ENCODE data around the gene RNASE8. TPM values are rescaled to one million over a fixed set of nuclear protein-coding genes. Genes with fewer than 3 reads are reported as not detected.
A peak's percentile ranks its signal among the peaks of the same experiment; 100 is the strongest.

Gene RNASE8
- total RNA-seq, 2 donors from 2014 or later = not detected

GRCh38 chr14:21084396-21084795 is 26.8 kb downstream of the RNASE8 start:
- Histone ChIP-seq H3K4me3 (ENCODE audit: low read length) (no peak overlapping the region), H3K27ac (ENCODE audit: low read depth, low read length) (no peak overlapping the region), H3K4me1 (ENCODE audit: control insufficient read depth, insufficient read depth, low read length) (no peaks in the 10 kb centered on the region), H3K9me3 (ENCODE audit: control insufficient read depth, low read length) (no peaks in the 10 kb centered on the region), H3K9ac (ENCODE audit: extremely low read depth, low read length, poor library complexity, severe bottlenecking) (no peak overlapping the region), H3K36me3 (ENCODE audit: control insufficient read depth, insufficient read depth, low read length) (peaks cover 85% of the 10 kb centered on the region), H3K27me3 (ENCODE audit: control insufficient read depth, insufficient read depth, low read length, poor library complexity, severe bottlenecking) (no peaks in the 10 kb centered on the region)
- DNase-seq = no peak
- TF ChIP-seq, protein P1, sequence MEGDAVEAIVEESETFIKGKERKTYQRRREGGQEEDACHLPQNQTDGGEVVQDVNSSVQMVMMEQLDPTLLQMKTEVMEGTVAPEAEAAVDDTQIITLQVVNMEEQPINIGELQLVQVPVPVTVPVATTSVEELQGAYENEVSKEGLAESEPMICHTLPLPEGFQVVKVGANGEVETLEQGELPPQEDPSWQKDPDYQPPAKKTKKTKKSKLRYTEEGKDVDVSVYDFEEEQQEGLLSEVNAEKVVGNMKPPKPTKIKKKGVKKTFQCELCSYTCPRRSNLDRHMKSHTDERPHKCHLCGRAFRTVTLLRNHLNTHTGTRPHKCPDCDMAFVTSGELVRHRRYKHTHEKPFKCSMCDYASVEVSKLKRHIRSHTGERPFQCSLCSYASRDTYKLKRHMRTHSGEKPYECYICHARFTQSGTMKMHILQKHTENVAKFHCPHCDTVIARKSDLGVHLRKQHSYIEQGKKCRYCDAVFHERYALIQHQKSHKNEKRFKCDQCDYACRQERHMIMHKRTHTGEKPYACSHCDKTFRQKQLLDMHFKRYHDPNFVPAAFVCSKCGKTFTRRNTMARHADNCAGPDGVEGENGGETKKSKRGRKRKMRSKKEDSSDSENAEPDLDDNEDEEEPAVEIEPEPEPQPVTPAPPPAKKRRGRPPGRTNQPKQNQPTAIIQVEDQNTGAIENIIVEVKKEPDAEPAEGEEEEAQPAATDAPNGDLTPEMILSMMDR (conservative IDR thresholded peaks at IDR 0.05) = no peak
- H3K4me1 Mint-ChIP-seq = no peaks in the 10 kb centered on the region
- H3K36me3 Mint-ChIP-seq (ENCODE audit: low read depth) = peaks cover 76% of the 10 kb centered on the region
- no peaks in the 10 kb centered on the region for H3K27me3 Mint-ChIP-seq (ENCODE audit: insufficient read depth)
- H3K9me3 Mint-ChIP-seq = no peaks in the 10 kb centered on the region
- 93 to 94% methylated on average over 2 of the region's 2 CpGs for WGBS, 2 experiments (ENCODE audit: insufficient coverage in 1 of 2, insufficient read length in 1 of 2)
- H3K4me3 Mint-ChIP-seq = no peak overlapping the region
- no peak overlapping the region for H3K27ac Mint-ChIP-seq

GRCh38 chr14:21084998-21085853 is 27.6 kb downstream of the RNASE8 start:
- Histone ChIP-seq H3K9ac (ENCODE audit: extremely low read depth, low read length, poor library complexity, severe bottlenecking) (no peak overlapping the region), H3K4me3 (ENCODE audit: low read length) (no peak overlapping the region), H3K36me3 (ENCODE audit: control insufficient read depth, insufficient read depth, low read length) (peaks cover 85% of the 10 kb centered on the region), H3K4me1 (ENCODE audit: control insufficient read depth, insufficient read depth, low read length) (no peaks in the 10 kb centered on the region), H3K27ac (ENCODE audit: low read depth, low read length) (no peak overlapping the region), H3K27me3 (ENCODE audit: control insufficient read depth, insufficient read depth, low read length, poor library complexity, severe bottlenecking) (no peaks in the 10 kb centered on the region), H3K9me3 (ENCODE audit: control insufficient read depth, low read length) (no peaks in the 10 kb centered on the region)
- TF ChIP-seq, protein P1 (conservative IDR thresholded peaks at IDR 0.05) = no peak
- no peak overlapping the region for H3K4me3 Mint-ChIP-seq
- H3K4me1 Mint-ChIP-seq = no peaks in the 10 kb centered on the region
- no peaks in the 10 kb centered on the region for H3K27me3 Mint-ChIP-seq (ENCODE audit: insufficient read depth)
- 93 to 96% methylated on average over 17 of the region's 17 CpGs for WGBS, 2 experiments (ENCODE audit: insufficient coverage in 1 of 2, insufficient read length in 1 of 2)
- no peak overlapping the region for H3K27ac Mint-ChIP-seq
- no peak for DNase-seq
- no peaks in the 10 kb centered on the region for H3K9me3 Mint-ChIP-seq
- H3K36me3 Mint-ChIP-seq (ENCODE audit: low read depth) = peaks cover 75% of the 10 kb centered on the region

DNA sequence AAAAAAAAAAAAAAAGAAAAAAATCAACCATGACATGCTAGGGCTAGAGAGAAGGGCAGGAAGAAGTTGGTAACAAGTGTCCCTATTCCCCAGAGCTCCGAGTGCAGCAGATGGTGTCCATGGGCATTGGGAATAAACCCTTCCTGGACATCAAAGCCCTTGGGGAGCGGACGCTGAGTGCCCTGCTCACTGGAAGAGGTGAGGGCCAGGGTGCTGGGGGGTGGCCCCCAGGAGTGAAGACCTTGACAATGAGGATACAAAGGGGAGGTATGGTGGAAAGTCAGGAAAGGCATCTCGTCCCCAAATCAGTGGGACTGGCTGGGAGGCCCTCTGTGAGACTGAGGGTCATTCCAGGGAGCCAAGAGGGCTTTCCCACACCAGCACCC is 29.3 kb downstream of the RNASE8 start:
- TF ChIP-seq, protein P1 (conservative IDR thresholded peaks at IDR 0.05) = no peak
- DNase-seq = no peak
- H3K36me3 ChIP-seq (ENCODE audit: control insufficient read depth, insufficient read depth, low read length) = peaks cover 88% of the 10 kb centered on the region
- Mint-ChIP-seq H3K27me3 (ENCODE audit: insufficient read depth) (no peaks in the 10 kb centered on the region), H3K4me1 (no peaks in the 10 kb centered on the region), H3K9me3 (no peaks in the 10 kb centered on the region), H3K36me3 (ENCODE audit: low read depth) (peaks cover 75% of the 10 kb centered on the region), H3K4me3 (no peak overlapping the region), H3K27ac (no peak overlapping the region)
- no peaks in the 10 kb centered on the region for H3K27me3 ChIP-seq (ENCODE audit: control insufficient read depth, insufficient read depth, low read length, poor library complexity, severe bottlenecking)
- H3K9me3 ChIP-seq (ENCODE audit: control insufficient read depth, low read length) = no peaks in the 10 kb centered on the region
- H3K4me1 ChIP-seq (ENCODE audit: control insufficient read depth, insufficient read depth, low read length) = no peaks in the 10 kb centered on the region
- WGBS, 2 experiments (ENCODE audit: insufficient coverage in 1 of 2, insufficient read length in 1 of 2) = 96 to 98% methylated on average over 4 of the region's 4 CpGs
- no peak overlapping the region for H3K4me3 ChIP-seq (ENCODE audit: low read length)
- H3K27ac ChIP-seq (ENCODE audit: low read depth, low read length) = peak overlapping the region; percentile 78
- H3K9ac ChIP-seq (ENCODE audit: extremely low read depth, low read length, poor library complexity, severe bottlenecking) = no peak overlapping the region

Data from endodermal cell (in vitro differentiated cells).